ENCODE data around the gene PTTG1IP.

GRCh38 chr21:44885615-44886014, 12.1 kb upstream of the PTTG1IP start:
- TF ChIP-seq POLR2AphosphoS5 (IDR thresholded peaks at IDR 0.05; ENCODE audit: low read depth, low read length) (no peak), TAF1 (IDR thresholded peaks at IDR 0.05; ENCODE audit: low read depth, low read length) (no peak), SPI1 (IDR thresholded peaks at IDR 0.05; ENCODE audit: low read depth, low read length) (no peak)

Data from GM12891 (cell line).